T47D (cell line): ENCODE measurements around the gene ST7L.
"Not testable (repeated sequence)": the region's sequence is repeated elsewhere in the genome, so short reads cannot be mapped to it uniquely, and the experiment has no call there.

Experiments used
- DNase-seq, 2 experiments: peaks; one replicate each; pipeline versions ENCODE4 v3.0.0 to v3.0.0-alpha.2; 2011 to 2012; ENCODE audit warnings: low read depth in 1 of 2, low spot score in 1 of 2
- JUND ChIP-seq: IDR thresholded peaks from 2 replicates; pipeline ENCODE4 v1.6.1; 2012; ENCODE audit warnings: low read depth
- in situ Hi-C: cut with HindIII; loops from 2 replicates; pipeline ENCODE4 v1.10.0; 2016; ENCODE audit warnings: low sequenced_read_pairs, low pct_unique_long_range_greater_than_20kb

The ST7L gene

DNA sequence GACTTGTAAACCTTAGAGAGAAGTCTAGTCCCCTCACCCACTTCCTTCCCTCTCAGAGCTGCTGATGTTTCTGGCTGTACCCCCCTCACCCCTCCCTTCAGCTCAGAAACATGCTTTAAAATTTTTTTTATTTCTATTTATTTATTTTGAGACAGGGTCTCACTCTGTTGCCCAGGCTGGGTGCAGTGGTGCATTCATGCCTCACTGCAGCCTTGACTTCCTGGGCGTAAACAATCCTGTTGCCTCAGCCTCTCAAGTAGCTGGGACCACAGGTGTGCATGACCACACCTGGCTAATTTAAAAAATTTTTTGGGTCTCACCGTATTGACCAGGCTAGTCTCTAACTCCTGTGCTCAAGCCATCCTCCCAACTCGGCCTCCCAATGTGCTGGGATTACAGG is 113.1 kb downstream of the ST7L start:
- TF ChIP-seq JUND: no peak
- no peak for DNase-seq
- in situ Hi-C loops: no loop called here

DNA sequence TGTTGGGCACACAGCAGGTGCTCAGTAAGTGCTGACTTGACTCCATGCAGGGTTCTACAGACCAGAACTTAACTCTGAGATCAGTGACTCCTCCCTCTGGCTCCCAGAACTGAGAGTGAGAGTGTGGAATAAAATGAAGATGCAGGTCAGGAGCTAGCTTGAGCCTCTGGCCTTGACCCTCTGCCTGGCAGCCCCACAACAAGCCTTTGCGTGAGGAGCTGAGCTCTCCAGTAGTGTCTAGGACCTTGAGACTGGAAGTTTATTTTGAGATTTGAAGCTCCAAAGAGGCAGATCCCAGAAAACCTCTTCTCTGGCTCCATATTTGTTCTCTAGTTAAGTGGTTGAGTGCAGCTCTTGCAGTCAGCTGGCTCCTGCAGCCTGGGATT is 113.5 kb downstream of the ST7L start:
- no peak for TF ChIP-seq JUND
- in situ Hi-C loops: no loop called here
- DNase-seq: no peak

DNA sequence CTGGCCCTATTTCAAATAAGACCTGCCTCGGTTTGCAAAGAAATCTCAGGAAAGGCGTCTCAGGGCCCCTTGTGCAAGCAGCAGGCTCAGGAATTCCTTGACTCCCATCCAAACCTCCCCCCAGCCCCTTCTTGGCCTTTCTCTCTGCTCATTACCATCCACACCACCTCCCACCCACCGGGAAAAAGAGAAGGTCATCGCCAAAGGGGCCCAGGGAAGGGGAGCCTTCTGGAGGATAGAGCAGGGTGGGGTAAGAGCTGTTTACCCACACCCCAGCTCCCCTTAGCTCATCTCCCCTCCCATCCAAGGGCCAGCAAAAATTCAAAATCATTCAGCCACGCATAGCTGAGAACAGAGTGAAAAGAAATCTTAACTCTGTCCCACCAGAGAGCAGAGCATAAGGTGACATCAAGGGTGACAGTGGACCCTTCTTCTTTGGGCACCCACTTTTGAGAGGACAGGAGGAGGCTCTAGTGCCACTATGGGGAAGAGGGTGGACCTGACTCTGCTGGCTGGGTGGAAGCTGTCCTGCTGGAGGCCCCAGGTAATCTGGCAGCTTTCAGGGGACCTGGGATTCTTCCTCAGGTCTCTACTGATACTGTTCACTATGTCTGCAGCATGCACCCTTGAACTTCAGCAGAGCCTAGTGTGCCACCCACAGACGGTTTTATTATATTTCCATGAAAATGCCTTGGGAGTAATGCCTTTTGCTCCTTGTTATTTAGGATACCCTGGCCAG is 114.1 kb downstream of the ST7L start:
- no peak for DNase-seq
- TF ChIP-seq JUND: no peak
- in situ Hi-C loops: no loop called here

DNA sequence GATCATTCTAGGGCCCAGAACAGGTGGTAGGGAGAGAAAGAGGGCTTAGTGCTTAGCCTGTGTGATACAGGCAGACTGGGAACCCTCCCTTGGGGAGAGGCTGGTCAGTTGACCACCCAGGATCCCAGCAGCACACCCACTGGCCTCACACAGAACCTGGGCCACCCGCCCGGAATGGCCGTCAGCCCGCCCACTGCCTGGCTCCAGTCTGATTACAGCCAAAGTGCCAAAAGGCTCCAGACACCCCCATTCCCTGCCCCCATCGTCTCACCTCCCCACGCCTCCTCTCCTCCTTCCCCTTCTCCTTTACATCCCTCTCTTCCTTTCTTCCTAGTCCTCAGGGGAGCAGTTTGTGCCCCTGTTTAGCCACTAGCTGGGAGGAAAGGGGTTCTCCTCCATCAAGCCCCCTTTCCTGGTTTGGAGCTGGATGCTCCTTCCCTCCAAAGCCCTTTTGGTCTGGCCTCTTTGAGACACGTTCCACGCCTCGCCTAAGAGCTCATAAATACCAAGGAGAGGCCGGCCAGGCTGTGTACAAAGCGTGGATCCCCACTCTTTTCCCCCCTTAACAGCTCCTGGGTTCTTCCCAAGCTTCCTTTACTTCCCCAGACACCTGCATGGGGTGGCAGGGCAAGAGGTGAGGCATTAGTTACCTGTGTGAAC is 114.8 kb downstream of the ST7L start:
- no peak for DNase-seq
- no peak for TF ChIP-seq JUND
- in situ Hi-C loops: no loop called here

DNA sequence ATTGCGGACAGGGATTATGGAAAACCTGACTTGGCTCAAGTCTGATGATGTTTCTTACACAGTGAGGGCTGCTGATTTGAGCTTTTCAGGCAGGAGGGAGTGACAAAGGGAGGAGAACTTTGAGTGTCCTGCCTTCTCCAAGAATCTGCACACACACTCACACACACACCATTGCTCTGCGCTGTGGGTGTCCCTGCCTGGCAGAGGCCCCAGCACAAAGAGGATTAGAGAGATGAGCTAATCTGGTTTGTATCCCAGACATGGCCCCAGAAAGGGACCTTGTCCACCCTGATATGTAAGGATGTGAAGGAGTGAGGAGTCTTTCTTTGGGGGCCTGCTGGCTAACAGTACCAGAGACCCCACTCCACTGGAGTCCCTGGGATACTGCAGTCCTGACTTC is 116.1 kb downstream of the ST7L start:
- DNase-seq: no peak
- TF ChIP-seq JUND: no peak
- in situ Hi-C loops: no loop called here

DNA sequence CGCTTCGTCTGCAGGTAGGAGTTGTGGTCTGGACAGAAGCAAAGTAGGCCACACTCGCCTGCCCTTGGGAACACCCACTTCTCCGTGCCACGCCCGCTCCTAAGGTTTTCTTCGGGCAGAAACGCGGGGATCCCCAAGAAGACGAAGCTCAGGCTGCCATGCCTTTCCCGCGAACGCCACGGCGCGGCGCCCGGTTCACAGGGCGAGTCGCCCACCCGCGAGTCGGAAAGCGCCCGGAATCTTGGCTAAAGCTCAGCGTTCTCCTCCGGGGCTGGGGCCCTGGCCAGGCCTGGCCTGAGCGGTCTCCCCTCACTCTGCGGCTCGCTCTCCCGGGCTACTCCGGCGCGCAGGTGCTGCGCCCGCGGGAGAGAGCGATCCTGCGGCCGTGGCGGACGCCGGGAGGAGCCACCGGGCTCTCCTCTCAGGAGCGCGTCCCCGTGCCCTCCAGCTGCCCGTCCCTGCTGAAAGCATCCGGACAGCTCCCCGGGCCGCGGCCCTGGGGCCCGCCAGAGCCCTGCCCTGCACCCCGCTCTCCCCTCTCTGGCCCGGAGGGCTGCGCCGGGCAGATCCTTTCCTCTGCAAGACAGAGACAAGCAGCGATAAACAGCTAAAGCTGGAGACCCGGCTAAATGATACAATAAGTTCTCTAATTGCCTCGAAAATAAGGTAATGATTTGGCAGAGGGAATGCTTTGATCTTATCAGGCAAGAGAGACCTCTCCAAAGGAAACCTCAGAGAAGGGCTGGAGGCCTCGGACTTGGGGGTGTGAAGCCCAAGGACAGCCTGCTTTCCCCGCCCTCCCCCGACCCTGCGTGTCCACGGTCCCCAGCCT is 116.9 kb downstream of the ST7L start:
- in situ Hi-C loops: no loop called here
- no peak for TF ChIP-seq JUND
- peak; percentile 35 to 77 for DNase-seq

DNA sequence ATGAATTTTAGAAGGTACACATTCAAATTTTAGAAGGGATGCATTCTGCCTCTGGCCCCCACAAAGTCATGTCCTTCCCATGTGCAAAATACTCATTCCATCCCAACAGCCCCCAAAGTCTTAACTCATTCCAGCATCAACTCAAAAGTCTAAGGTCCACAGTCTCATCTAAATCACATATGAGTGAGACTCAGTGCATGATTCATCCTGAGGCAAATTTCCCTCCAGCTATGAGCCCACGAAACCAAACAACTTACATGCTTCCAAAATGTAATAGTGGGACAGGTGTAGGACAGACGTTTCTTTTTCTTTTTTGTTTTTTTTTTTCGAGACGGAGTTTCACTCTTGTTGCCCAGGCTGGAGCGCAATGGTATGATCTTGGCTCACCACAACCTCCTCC is 122.7 kb downstream of the ST7L start:
- no peak for DNase-seq
- no peak for TF ChIP-seq JUND
- in situ Hi-C loops: no loop called here

DNA sequence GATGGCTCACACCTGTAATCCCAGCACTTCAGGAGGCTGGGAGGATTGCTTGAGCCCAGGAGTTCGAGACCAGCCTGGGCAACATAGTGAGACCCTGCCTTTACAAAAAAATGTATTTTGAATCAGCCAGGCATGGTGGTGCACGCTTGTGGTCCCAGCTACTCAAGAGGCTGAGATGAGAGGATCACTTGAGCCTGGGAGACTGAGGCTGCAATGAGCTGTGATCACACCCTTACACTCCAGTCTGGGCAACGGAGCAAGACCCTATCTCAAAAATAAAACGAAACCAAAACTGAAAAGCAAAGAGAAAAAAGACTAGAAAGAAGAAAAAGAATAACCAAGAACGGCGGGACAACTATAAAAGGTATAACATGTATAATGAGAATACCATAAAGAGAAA is 125.6 kb downstream of the ST7L start:
- in situ Hi-C loops: no loop called here
- TF ChIP-seq JUND: no peak
- no peak for DNase-seq

DNA sequence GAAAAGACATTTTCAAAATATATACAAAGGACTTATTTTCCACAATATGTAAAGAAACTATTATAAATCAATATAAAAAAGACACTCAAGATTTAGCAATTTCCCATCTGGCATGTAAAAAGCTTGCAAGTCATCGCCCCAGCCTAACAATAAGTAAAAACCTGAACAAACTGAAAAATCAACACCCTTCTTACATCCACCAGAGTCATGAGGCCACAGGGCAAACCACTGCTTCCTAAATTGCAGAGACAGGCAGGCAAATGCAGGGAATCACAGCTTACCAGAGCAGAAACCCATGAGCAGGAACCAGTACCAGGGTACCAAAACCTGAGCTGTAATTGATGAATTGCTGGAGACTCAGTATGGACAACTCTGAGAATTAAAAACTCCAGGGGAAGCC is 126.9 kb downstream of the ST7L start:
- in situ Hi-C loops: no loop called here
- no peak for TF ChIP-seq JUND
- DNase-seq: no peak

DNA sequence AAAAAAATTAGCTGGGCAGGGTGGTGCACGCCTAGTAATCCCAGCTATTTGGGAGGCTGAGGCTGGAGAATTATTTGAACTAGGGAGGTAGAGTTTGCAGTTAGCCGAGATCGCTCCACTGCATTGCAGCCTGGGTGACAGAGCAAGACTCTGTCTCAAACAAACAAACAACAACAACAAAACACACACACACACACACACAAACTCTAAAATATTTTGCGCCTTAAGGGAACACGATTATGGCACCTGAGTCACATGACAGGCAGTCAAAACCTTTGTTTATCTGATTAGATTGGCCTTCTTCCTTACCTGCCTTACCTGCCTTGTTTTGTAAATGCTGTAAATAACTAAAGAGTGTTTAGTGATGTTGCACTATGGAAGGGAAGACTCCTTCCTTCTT is 130.8 kb downstream of the ST7L start:
- in situ Hi-C loops: no loop called here
- TF ChIP-seq JUND: no peak
- no peak for DNase-seq

DNA sequence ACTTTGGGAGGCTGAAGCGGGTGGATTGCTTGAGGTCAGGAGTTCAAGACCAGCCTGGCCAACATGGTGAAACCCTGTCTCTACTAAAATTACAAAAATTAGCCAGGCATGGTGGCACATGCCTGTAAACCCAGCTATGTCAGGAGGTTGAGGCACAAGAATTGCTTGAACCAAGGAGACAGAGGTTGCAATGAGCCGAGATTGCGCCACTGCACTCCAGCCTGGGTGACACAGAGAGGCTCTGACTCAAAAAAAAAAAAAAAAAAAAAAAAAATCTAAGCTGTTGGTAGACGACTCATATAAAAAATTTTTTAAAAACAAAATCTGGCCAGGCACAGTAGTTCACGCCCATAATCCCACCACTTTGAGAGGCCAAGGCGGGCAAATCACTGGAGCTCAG is 131.3 kb downstream of the ST7L start:
- DNase-seq, in situ Hi-C loops: not testable (repeated sequence)

DNA sequence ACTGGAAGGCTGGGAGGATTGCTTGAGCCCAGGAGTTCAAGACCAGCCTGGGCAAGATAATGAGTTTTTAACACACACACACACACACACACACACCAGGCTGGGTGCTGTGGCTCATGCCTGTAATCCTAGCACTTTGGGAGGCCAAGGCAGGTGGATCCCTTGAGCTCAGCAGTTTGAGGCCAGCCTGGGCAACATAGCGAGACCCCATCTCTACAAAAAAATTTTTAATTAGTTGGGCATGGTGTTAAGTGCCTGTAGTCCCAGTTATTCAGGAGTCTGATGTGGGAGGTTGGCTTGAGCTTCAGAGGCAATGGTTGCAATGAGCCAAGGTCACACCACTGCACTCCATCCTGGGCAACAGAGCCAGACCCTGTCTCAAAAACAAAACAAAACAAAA is 132.9 kb downstream of the ST7L start:
- in situ Hi-C loops, DNase-seq: not testable (repeated sequence)

DNA sequence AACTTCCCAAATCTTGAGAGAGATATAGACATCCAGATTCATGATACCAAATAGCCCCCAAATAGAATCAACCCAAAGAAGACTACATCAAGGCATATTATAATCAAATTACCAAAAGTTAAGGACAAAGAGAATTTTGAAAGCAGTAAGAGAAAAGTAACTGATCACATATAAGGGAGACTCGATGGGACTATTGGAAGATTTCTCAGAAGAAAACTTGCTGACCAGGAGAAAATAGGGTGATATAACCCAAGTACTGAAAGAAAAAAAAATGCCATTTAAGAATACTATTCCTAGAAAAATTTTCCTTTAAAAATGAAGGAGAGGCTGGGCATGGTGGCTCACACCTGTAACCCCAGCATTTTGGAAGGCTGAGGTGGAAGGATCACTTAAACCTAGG is 140.6 kb downstream of the ST7L start:
- DNase-seq: no peak
- in situ Hi-C loops: no loop called here
- no peak for TF ChIP-seq JUND
